Measurements from ENCODE around the gene SEMA6D.

The SEMA6D gene, protein sequence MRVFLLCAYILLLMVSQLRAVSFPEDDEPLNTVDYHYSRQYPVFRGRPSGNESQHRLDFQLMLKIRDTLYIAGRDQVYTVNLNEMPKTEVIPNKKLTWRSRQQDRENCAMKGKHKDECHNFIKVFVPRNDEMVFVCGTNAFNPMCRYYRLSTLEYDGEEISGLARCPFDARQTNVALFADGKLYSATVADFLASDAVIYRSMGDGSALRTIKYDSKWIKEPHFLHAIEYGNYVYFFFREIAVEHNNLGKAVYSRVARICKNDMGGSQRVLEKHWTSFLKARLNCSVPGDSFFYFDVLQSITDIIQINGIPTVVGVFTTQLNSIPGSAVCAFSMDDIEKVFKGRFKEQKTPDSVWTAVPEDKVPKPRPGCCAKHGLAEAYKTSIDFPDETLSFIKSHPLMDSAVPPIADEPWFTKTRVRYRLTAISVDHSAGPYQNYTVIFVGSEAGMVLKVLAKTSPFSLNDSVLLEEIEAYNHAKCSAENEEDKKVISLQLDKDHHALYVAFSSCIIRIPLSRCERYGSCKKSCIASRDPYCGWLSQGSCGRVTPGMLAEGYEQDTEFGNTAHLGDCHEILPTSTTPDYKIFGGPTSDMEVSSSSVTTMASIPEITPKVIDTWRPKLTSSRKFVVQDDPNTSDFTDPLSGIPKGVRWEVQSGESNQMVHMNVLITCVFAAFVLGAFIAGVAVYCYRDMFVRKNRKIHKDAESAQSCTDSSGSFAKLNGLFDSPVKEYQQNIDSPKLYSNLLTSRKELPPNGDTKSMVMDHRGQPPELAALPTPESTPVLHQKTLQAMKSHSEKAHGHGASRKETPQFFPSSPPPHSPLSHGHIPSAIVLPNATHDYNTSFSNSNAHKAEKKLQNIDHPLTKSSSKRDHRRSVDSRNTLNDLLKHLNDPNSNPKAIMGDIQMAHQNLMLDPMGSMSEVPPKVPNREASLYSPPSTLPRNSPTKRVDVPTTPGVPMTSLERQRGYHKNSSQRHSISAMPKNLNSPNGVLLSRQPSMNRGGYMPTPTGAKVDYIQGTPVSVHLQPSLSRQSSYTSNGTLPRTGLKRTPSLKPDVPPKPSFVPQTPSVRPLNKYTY

DNA sequence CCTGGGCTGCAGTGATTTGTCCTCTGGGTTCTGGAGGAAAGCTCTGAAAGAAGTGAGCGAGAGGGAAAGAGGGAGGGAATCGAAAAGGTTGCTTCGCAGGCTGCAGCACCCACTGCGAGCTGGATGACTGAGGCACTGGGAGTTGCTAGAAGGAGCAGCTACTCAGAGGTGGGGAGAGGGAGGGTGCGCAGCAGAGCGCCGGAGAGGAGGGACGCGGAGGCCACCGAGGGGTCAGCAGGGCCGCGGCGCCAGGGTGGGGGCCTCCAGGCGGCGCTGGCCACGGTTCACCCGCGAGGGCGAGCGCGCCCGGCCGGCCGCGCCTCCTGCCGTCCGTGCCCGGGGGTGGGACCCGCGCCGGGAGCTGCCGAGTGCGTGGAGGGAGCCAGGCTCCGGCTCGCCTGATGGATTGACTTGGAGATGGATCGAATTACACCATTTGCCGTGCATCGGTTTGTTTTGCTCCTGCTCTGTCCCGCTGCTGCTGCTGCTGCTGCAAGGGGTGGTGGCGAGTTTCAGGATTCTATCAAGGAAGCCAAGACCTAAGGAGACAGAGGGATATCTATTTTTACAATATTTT is at the start of gene SEMA6D:
Gene SEMA6D (plus strand): TSS at position 470 of the 577 bp plus-strand sequence. CDS start 42,294 bp downstream, outside the sequence.
- DNase-seq (ENCODE audit: low spot score) = peak; percentile 87

DNA sequence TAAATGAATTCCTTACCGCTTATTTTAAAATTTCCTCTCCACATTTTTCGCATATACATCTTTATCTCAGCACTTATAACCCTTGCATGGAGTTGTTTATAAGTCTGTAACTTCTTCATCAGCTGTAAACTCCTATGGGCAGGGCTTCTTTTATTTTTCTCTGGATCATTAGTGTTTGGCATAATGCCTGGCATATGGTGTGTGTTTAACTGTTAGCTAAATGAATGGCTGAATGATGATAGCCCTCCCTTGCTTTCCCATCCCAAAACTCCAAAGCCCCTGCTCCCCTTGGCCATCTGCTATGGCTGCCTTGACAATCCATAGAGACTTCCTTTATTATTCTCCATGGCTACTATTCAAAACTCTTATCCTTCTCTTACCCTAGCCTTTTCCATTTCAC is 48.1 kb upstream of the SEMA6D start:
- no peak for DNase-seq (ENCODE audit: low spot score)

DNA sequence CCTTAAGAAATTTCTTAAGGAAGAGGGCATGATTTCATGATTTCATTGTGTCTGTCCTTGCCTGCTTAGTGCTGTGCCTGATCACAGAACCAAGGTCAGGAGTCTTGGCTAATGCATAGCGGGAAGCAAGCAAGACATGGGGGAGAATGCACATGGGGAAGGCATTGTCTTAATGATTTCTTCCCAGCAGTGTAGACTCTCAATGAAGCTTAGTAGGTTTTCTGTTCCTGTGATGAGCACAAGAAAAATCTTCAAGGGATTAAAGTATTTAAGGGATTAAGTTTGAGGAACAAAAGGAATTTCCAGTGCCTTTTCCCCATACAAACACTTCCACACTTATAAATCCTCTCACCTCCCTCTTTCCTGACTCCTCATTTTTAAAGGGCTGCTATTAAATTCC is 46.9 kb upstream of the SEMA6D start:
- DNase-seq (ENCODE audit: low spot score) = no peak

DNA sequence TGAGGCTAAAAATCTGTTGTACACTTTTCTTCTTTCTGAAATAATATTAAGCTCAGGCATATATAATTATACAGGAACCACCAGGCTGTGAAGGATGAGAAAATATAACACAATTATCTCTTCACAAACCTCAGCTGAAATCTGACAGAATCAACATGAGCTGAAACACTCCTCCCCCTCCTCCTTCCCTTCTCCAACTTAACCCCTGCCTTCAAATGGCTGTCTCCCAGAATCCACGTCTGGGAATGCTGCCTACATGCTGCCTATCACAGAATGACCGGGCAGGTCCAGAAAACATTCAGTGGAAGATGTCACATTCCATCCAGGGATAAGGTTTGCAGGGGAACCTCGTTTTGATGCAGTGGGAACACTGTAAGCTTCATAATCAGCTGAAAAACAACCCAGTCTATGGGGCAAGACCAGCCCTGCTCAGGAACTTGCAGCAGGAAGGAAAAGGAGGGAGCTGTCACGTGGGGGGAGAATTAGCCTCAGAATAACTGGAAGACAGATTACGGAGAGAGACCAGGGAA is 44.0 kb upstream of the SEMA6D start:
- DNase-seq (ENCODE audit: low spot score) = no peak

DNA sequence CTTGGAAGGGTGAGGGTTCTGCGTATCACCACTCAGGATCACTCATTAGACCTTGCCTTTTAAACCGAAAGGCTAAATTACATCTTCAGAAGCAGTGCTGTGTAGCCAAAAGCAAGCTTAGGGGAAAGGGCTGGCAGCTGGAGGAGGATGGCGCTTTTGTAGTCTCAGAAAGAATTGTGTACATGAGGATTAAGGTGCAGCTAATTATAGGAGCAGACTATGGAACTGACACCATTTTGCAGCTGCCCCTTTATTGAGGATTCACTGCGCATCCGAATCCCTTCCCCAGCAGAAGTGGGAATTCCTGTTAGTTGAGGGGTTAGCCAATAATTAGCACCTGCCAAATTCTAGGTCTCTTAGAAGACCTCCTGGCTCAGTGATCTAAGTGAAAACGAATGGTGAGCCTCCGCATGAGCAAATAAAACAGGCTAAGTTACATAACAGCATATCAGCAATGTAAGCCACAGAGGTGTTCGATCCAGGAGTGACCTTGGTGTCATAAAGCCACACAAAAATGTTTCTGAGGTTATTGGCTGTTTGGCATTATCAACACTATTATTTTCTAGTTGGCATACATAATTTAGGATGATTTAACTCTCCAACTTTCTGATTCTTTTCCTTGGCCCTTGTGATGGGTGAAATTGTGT is 42.6 kb upstream of the SEMA6D start:
- DNase-seq (ENCODE audit: low spot score) = no peak

DNA sequence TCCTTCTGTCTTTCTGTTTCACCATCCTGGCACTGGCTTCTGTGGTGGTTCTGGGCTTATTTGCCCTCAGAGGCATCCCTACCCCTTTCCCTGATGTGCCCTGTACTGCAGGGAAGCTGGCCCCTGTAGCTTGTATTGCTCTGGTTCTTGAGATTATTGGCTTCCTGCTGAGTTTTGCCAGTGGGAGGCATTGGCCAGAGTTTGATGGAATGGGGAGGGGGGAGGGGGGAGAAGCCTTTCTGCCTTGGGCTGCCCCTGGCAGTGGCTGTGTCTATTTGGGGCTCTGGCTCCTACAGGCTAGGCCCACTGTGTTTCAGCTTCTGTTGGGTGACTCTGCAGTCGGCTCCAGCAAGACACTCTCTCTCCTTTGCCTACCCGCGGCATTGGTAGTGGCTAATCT is 41.6 kb upstream of the SEMA6D start:
- DNase-seq (ENCODE audit: low spot score) = no peak

DNA sequence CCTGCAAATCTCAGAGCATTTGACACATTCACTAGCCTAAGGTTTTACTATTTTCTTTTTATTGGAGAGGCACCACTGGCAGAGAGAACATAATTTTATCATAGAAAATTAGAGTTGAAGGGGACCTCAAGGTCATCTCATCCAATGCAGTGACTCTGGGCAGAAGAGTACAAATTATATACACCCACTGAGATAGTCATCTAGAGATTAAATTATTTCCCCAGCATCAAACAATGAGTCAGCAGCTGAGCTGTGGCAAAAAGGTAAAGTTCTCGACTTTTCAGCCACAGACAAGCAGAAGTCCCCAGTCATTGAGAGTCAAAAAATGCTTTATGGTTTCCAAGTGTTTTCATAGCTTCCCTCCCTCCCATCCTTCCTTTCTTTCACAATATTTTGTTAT is 39.3 kb upstream of the SEMA6D start:
- DNase-seq (ENCODE audit: low spot score) = no peak

DNA sequence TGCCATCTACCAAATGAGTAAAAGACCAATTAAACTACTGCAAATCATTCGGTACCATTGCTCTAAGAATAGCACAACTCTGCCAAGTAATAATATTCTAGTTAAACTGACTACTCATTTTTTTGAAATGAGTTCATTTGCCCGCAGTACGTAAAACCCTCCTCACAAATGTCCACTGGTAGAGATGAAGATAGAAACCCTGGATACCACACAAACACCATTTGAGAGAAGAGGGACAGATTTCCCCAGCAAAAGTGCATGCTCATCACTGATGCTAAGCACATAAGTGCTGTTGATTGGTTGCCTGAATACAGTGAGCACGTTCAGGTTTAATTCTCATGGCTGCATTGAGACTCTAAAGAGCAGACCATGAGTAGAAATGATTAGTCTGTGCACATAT is 34.6 kb upstream of the SEMA6D start:
- no peak for DNase-seq (ENCODE audit: low spot score)

DNA sequence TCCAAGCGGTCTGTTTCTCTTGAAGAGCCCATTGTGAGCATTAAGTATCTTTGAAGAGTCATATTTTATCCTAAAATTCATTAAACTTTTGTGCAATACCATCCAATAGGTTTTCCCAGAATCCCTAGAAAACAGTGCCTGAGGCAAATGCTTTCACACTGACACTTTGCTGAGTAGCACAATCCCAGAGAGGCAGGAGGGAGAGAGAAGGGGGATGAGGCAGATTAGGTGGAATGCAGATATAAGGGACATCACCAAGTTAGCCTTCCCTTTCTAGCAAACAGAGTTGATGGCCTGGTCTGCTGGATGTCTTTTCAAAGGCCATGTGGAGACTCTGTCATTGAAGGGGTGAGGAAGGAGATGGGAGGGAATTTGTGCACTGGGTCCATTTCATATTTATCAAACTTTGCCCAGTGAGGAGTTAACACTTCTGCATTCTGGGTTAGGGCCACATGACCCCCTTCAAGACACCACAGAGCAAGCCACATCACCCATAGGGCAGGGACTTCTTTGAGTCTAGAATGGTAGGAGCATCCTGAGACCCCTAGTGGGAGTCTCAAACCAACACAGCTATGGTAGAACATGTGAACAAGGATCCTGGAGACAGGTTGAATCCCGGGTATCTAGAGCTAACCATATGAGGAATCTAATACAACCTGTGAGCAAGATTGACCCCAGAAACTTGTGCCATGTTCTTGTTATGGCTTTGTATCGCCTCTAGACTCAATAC is 32.0 kb upstream of the SEMA6D start:
- no peak for DNase-seq (ENCODE audit: low spot score)

DNA sequence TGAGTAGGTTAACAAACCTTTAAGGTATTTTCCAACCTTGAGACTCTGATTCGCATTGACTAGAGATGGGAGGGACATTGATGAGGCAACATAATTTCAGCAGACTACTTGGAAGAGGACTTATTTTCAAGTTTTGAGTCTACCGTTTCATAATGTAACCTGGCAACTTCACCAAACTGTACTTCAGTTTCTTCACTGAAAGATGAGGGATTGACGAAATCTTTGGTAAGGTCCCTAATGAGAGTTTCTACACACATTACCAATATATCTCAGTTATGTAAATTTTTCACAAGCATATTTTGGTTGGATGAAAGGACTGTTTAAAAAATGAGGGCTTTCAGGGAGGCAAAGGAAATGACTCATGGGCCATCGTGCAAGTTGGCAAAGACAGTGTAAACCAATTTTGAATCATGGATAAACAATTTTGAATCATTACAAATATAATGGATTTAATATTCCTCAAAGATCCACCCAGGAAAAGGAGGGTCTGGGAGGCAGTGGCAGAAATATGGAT is 28.7 kb upstream of the SEMA6D start:
- DNase-seq (ENCODE audit: low spot score) = peak; percentile 10

DNA sequence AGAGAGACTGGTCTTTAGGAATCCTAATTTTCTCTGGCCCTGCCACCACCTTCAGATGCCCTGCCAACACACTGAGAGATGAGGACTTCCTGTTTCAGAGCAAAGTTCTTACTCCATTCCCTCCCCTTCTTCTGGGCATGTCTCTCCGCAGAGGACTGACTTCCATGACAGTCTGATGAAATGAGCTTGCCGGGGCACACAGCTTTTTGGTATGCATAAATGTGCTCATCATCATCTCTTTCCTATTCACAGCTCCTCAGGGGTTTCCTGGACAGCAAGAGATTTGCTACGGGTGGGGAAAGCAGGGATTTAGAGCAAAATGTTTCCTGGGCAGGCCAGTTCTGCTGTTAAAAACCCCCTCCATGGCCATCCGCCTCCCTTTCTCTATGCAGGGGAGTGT is 27.6 kb upstream of the SEMA6D start:
- DNase-seq (ENCODE audit: low spot score) = no peak

DNA sequence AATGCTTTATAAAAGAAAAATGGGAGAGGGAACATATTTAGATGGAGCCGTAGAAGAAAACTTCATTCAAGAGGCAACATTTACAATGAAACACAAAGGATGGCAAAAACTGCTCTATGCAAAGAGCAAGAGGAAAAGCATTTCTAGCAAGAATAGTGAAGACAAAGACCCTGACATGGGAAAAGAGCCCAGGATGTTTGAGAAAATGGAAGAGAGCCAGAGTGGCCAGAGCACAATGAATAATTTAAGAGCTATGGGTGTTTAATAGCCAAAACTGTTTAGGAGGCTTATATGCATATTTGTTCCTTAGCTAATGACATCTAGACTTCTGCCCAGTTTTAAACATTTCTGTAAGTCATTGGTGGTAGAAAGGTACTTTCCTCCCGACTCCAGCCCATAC is 25.4 kb upstream of the SEMA6D start:
- DNase-seq (ENCODE audit: low spot score) = no peak

DNA sequence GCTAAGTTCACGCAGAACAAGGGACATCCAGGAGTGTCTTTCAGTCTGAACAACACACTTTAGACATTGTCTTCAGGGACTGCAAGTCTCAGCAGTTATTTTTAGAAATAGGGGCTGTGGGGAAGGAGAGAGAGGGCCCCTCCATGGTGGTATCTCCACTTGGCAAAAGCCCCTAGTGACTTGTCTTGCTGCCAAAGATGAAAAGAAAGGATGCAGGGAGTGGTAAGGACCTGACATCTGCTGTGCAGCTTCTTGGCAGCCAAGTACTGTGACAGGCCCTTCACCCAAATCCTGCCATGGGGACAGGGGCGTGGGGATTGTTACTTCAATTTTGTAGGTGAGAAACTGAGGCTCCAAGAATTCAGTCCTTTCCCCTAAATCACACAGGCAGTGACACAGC is 21.0 kb upstream of the SEMA6D start:
- DNase-seq (ENCODE audit: low spot score) = no peak

DNA sequence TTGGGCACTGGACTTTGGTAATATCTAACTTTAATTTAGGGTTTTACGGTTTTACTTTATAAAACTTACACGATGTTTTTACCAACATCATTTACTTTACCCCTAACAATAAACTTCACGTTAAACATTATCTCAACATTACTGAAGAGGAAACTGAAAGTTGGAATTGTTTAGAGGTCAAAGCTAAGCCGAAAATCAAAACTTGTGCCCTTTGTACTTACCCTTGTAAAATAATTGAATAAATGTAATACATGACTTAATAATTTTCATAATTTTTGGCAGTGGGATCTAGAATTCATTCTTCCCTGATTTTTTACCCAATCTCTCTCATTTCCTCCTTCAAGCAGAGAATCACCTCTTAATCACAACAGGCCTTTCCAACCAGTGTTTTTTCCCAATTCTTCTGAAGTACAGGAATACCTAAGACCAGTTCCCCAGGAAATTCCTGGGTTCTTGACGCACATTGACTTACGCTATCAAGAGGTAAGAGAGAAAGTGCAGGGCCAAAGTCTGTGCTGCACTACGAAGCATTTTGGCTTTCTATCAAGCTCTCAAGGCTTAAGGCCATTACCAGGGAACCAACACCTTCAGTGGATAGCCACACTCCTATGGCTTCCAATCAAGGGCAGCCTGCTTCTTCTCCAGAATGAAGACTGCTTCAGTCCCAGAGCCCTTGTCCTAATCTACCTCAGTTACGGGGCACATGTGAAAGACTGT is 11.9 kb upstream of the SEMA6D start:
- no peak for DNase-seq (ENCODE audit: low spot score)

DNA sequence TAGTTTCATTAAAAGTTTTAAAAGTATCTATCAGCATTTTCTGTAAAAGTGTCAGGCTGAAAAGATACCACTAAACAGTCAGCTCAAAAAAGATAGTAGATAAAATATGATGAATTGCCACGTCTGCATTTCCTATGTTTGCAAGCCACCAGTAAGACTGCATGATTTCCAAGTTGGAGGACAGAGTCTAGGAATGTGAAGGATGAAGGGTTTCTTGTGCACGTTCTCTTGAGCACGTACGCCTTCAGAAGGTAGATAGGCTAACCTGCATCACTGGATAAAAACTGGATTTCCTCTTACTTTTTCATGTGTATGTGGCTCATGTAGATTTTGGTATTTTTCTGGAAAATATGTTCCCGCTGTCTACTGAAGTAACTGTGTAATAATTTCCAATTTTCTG is 9.9 kb upstream of the SEMA6D start:
- no peak for DNase-seq (ENCODE audit: low spot score)

DNA sequence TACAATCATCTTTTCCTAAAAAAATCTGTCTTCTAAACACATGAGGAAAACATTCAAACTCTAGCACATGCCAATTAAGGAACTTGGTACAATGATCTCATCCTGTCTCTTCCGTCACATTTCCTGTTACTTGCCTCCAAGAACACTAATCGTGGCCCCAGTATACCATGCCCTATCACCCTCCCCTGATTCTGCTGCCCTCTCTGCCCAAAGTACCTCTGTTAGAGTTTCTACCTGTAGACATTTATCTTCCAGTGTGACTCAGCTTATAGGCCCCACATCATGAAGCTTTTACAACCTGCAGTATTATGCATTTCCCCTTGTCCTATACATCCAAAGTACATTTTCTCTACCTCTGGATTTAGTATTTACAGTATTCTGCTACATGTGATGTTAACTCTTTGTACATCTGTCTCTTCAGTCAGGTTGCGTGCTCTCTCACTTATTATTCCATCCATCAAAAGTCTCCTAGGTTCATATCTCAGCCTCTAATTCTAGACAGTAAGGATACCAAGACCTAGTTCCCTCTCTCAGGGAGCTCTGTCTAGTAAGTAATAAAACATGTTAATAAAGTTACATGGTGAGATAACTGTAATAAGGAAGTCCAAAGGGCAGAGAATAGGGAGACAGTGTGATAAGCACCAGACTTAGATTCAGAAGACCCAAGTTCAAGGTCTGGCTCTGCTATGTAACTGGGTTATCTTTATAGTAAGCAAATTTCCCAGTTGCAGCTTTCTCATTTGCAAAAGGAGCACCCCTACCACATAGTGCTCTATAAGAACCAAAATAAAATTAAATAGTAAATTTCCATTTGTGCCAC is 8.9 kb upstream of the SEMA6D start:
- no peak for DNase-seq (ENCODE audit: low spot score)

DNA sequence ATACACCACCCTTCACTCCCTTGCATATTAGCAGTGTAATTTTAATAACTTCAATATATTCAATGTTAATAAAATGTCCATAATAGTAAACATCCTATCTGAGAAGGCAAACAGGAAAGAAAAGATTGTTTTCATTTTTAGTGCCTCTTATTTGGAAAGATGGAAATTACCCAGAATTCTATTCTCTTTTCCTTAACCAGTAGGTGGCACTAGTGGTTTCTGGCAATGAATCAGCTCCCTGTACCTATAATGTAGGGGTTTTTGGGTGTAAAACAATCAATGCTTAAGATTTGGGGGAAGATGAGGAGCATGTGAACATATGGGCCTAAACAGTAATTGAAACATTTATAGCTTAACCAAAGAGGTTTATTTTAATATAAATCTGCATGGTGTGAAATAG is 5.7 kb upstream of the SEMA6D start:
- peak; percentile 14 for DNase-seq (ENCODE audit: low spot score)

DNA sequence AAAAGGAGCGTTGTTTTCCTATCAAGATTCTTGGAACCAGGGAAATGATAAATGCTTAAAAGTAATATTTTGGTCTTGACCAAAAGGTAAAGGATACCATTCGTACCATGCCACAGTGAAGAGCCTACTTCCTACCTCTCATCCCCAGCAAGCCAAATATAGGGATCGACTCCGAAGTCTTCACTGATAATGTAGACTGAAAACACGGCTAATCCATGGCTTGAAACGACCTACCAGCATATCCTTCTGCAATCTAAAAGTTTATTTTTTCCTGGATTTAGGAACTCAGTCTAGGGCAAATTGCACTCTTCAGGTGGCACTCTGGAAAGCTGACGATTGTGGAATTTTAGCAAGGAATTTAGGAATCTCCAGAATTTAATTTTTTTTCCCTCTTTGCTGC is 1.9 kb upstream of the SEMA6D start:
- DNase-seq (ENCODE audit: low spot score) = no peak

DNA sequence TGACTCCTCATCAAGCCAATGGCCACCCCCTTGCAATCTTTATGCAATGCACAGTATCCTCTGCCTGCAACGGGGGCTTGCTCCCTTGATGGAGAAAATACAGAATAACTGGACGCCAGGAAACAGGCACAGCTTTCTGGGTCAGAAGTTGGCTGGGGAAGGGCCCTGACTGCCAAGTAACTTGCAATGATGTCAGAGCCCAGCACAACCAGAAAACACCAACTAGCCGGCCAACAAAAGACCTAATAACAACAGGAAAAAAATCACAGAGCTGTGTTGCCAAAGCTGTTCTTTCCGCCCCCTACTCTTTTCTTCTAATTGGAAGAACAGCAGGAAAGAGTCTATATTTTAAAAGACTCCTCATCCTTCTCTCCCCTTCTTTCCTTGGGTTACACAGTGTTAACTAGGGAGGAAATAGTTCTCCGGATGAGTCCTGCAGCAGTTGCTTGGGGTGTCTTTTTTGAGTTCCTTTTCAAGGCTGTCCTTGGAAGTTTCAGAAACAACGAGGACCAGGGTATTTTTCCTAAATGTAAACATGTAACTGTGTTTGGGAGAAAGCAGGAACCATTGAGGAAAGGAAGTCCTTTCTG is 1.4 kb upstream of the SEMA6D start:
- DNase-seq (ENCODE audit: low spot score) = no peak

All from GM03348 (cell line).